ENCODE measurements around the gene DSG4.

- no peak for TF ChIP-seq CTCF (IDR thresholded peaks at IDR 0.05)
- TF ChIP-seq EP300 (IDR thresholded peaks at IDR 0.05): no peak
These were observed 5.5 kb downstream of the DSG4 start for GRCh38 chr18:31382107-31382506.
